H9 (cell line): ENCODE data around the gene DTNB. TPM values are rescaled to one million over a fixed set of nuclear protein-coding genes. Genes with fewer than 3 reads are reported as not detected.
A peak's percentile ranks its signal among the peaks of the same experiment; 100 is the strongest.

Experiments used
- DNase-seq: peaks from one replicate; pipeline ENCODE4 v3.0.0-alpha.2; 2017
- H2AFZ ChIP-seq: one replicate; pipeline ENCODE4 v1.6.1; 2013; ENCODE audit warnings: mild to moderate bottlenecking, low read length, control low read depth, moderate library complexity
- H2AK5ac ChIP-seq: 2 replicates; pipeline ENCODE4 v1.6.1; 2013; ENCODE audit warnings: low read length, control low read depth, mixed read lengths; ENCODE audit not compliant: insufficient read length
- H2BK120ac ChIP-seq: one replicate; pipeline ENCODE4 v1.6.1; 2013; ENCODE audit warnings: low read depth, mild to moderate bottlenecking, low read length, control low read depth, inconsistent platforms; ENCODE audit not compliant: poor library complexity, severe bottlenecking
- H2BK12ac ChIP-seq: 2 replicates; pipeline ENCODE4 v1.6.1; 2013; ENCODE audit warnings: low read length, control low read depth, mixed read lengths, low read depth; ENCODE audit not compliant: insufficient read length
- H2BK15ac ChIP-seq: 2 replicates; pipeline ENCODE4 v1.6.1; 2013; ENCODE audit warnings: low read depth, low read length, control low read depth
- H2BK20ac ChIP-seq: one replicate; pipeline ENCODE4 v1.6.1; 2013; ENCODE audit warnings: low read depth, mild to moderate bottlenecking, low read length, control low read depth, inconsistent platforms; ENCODE audit not compliant: poor library complexity, severe bottlenecking
- H2BK5ac ChIP-seq: 2 replicates; pipeline ENCODE4 v1.6.1; 2013; ENCODE audit warnings: low read length, control low read depth, mixed read lengths; ENCODE audit not compliant: insufficient read length
- H3K14ac ChIP-seq: 2 replicates; pipeline ENCODE4 v1.6.1; 2013; ENCODE audit warnings: low read length, control low read depth; ENCODE audit not compliant: insufficient read depth
- H3K18ac ChIP-seq: 2 replicates; pipeline ENCODE4 v1.6.1; 2013; ENCODE audit warnings: low read depth, mild to moderate bottlenecking, mixed read lengths, low read length, control low read depth; ENCODE audit not compliant: insufficient read length
- H3K23ac ChIP-seq: 2 replicates; pipeline ENCODE4 v1.6.1; 2013; ENCODE audit warnings: low read length, control low read depth, mixed read lengths, low read depth; ENCODE audit not compliant: insufficient read length
- H3K23me2 ChIP-seq: 2 replicates; pipeline ENCODE4 v1.6.1; 2013; ENCODE audit warnings: low read depth, mild to moderate bottlenecking, mixed read lengths, low read length, control low read depth; ENCODE audit not compliant: insufficient read length, poor library complexity, severe bottlenecking
- H3K27ac ChIP-seq: 2 replicates; pipeline ENCODE4 v1.5.1; 2013; ENCODE audit warnings: low read length, control low read depth, mixed read lengths, low read depth; ENCODE audit not compliant: insufficient read length
- H3K27me3 ChIP-seq: 2 replicates; pipeline ENCODE4 v1.6.1; 2013; ENCODE audit warnings: low read length, control low read depth, inconsistent platforms; ENCODE audit not compliant: insufficient read depth
- H3K4ac ChIP-seq: 2 replicates; pipeline ENCODE4 v1.6.1; 2013; ENCODE audit warnings: low read depth, mild to moderate bottlenecking, control low read depth, inconsistent platforms, low read length, moderate library complexity
- H3K4me1 ChIP-seq: 2 replicates; pipeline ENCODE4 v1.6.1; 2013; ENCODE audit warnings: low read length, control low read depth, inconsistent platforms; ENCODE audit not compliant: insufficient read depth
- H3K4me2 ChIP-seq: 2 replicates; pipeline ENCODE4 v1.6.1; 2013; ENCODE audit warnings: low read length, control low read depth, mixed read lengths; ENCODE audit not compliant: insufficient read length, insufficient read depth
- H3K56ac ChIP-seq: 2 replicates; pipeline ENCODE4 v1.6.1; 2013; ENCODE audit warnings: low read depth, mild to moderate bottlenecking, mixed read lengths, low read length, control low read depth; ENCODE audit not compliant: insufficient read length
- H3K79me1 ChIP-seq: 2 replicates; pipeline ENCODE4 v1.6.1; 2013; ENCODE audit warnings: low read depth, mild to moderate bottlenecking, moderate library complexity, low read length, control low read depth, inconsistent platforms; ENCODE audit not compliant: insufficient read depth, poor library complexity, severe bottlenecking
- H3K79me2 ChIP-seq: 2 replicates; pipeline ENCODE4 v1.6.1; 2013; ENCODE audit warnings: low read length, control low read depth, inconsistent platforms; ENCODE audit not compliant: insufficient read depth
- H3K9ac ChIP-seq: 2 replicates; pipeline ENCODE4 v1.6.1; 2013; ENCODE audit warnings: low read length, control low read depth, mixed read lengths; ENCODE audit not compliant: insufficient read length; ENCODE audit errors: extremely low read depth
- H3K9me3 ChIP-seq: one replicate; pipeline ENCODE4 v1.6.1; 2013; ENCODE audit warnings: low read depth, low read length, inconsistent platforms; ENCODE audit not compliant: control insufficient read depth
- H3T11ph ChIP-seq: one replicate; pipeline ENCODE4 v1.6.1; 2013; ENCODE audit warnings: mild to moderate bottlenecking, low read length, control low read depth, inconsistent platforms
- H4K20me1 ChIP-seq: one replicate; pipeline ENCODE4 v1.6.1; 2013; ENCODE audit not compliant: control insufficient read depth, insufficient read length, insufficient read depth
- H4K5ac ChIP-seq: 2 replicates; pipeline ENCODE4 v1.6.1; 2013; ENCODE audit warnings: low read depth, mild to moderate bottlenecking, mixed read lengths, low read length, control low read depth; ENCODE audit not compliant: insufficient read length
- H4K8ac ChIP-seq: replicated peaks from 2 replicates; pipeline ENCODE4 v1.6.1; 2013; ENCODE audit warnings: low read length, control low read depth, mixed read lengths, low read depth; ENCODE audit not compliant: insufficient read length
- H4K91ac ChIP-seq: 2 replicates; pipeline ENCODE4 v1.6.1; 2013; ENCODE audit warnings: low read depth, mild to moderate bottlenecking, moderate library complexity, mixed read lengths, low read length, control low read depth; ENCODE audit not compliant: insufficient read length
- H3K27ac Mint-ChIP-seq, 3 experiments: 2 replicates in 2 of 3; 3 replicates in 1 of 3; pipeline ENCODE4 v1.8.0; 2020 to 2021; ENCODE audit warnings: mixed read lengths in 3 of 3, mild to moderate bottlenecking in 1 of 3, moderate library complexity in 1 of 3
- H3K27me3 Mint-ChIP-seq: 2 replicates; pipeline ENCODE4 v1.8.0; 2021; ENCODE audit warnings: low read depth, mild to moderate bottlenecking, moderate library complexity, mixed read lengths
- H3K36me3 Mint-ChIP-seq, 3 experiments: 2 replicates in 2 of 3; 3 replicates in 1 of 3; pipeline ENCODE4 v1.8.0; 2020 to 2021; ENCODE audit warnings: low read depth in 3 of 3, mixed read lengths in 3 of 3; ENCODE audit not compliant: insufficient read depth in 1 of 3
- H3K4me1 Mint-ChIP-seq, 2 experiments: 2 replicates each; pipeline ENCODE4 v1.8.0; 2020; ENCODE audit warnings: mixed read lengths in 2 of 2
- H3K4me3 Mint-ChIP-seq, 2 experiments: 2 replicates in 1 of 2; 3 replicates in 1 of 2; pipeline ENCODE4 v1.8.0; 2020 to 2021; ENCODE audit warnings: mild to moderate bottlenecking in 2 of 2, mixed read lengths in 2 of 2, moderate library complexity in 1 of 2
- H3K9me3 Mint-ChIP-seq, 2 experiments: 2 replicates in 1 of 2; 3 replicates in 1 of 2; pipeline ENCODE4 v1.8.0; 2020; ENCODE audit warnings: mild to moderate bottlenecking in 2 of 2, mixed read lengths in 2 of 2, moderate library complexity in 1 of 2
- CTCF ChIP-seq: fragments of 200-600 bp; sonication (generic); conservative IDR thresholded peaks from 3 replicates; pipeline ENCODE4 v1.8.0; 2021; ENCODE audit warnings: antibody characterized with exemption, mild to moderate bottlenecking
- WGBS: extraction: QIAGEN DNeasy Blood & Tissue Kit; methylation state at CpG from one replicate; pipeline ENCODE4 v1.1.7; 2013; ENCODE audit warnings: missing lambda C conversion rate, low lambda C conversion rate, mixed read lengths; ENCODE audit not compliant: insufficient read length; ENCODE audit errors: extremely low coverage; 5-methylcytosine and 5-hydroxymethylcytosine counted together
- total RNA-seq: library from RNA; stranded (reverse); gene quantifications from 2 replicates; pipeline ENCODE4 v1.2.1, GENCODE V29; 2021

DTNB gene
- total RNA-seq, 1 experiment from 2014 or later, result 26.7 TPM

GRCh38 chr2:25372405-25373268 is 300.7 kb downstream of the DTNB start:
- Histone ChIP-seq H3K18ac (no peak overlapping the region), H3T11ph (no peak overlapping the region), H2AFZ (no peak overlapping the region), H2BK15ac (no peak overlapping the region), H3K9me3 (no peaks in the 10 kb centered on the region), H2BK5ac (no peak overlapping the region), H2BK120ac (no peak overlapping the region), H3K79me1 (no peaks in the 10 kb centered on the region), H3K79me2 (no peaks in the 10 kb centered on the region), H3K4ac (no peak overlapping the region), H4K91ac (no peak overlapping the region), H4K5ac (no peak overlapping the region), H4K20me1 (no peaks in the 10 kb centered on the region), H3K4me2 (no peak overlapping the region), H2BK12ac (no peak overlapping the region), H3K14ac (no peak overlapping the region; the same call in 1 of the 2 replicates), H3K4me1 (no peaks in the 10 kb centered on the region), H3K27ac (no peak overlapping the region), H2BK20ac (no peak overlapping the region), H3K56ac (no peak overlapping the region), H3K9ac (no peak overlapping the region), H3K27me3 (no peaks in the 10 kb centered on the region; the same call in 1 of the 2 replicates), H4K8ac (no peak overlapping the region), H3K23ac (no peak overlapping the region), H2AK5ac (no peak overlapping the region), H3K23me2 (no peaks in the 10 kb centered on the region)
- no peak for TF ChIP-seq CTCF
- H3K4me1 Mint-ChIP-seq, result peaks cover 27 to 43% of the 10 kb centered on the region in 2 experiments
- H3K27ac Mint-ChIP-seq, result peak overlapping the region in 1 of 3 experiments; percentile 38; a peak in 2 of 7 replicates
- H3K4me3 Mint-ChIP-seq, result no peak overlapping the region
- DNase-seq, result peak; percentile 28
- H3K9me3 Mint-ChIP-seq, result no peaks in the 10 kb centered on the region; a peak in 1 of 5 replicates
- no CpG with 5 or more reads among the region's 25 CpGs for WGBS
- H3K27me3 Mint-ChIP-seq, result peaks cover 45% of the 10 kb centered on the region
- peaks cover 0 to 3% (median 0%) of the 10 kb centered on the region in 3 experiments; a peak in 2 of 7 replicates for H3K36me3 Mint-ChIP-seq
